Adrenal gland (tissue), 12 donors: ENCODE data around the gene AMBRA1. TPM values are rescaled to one million over a fixed set of nuclear protein-coding genes. Genes with fewer than 3 reads are reported as not detected.

Source experiments
- DNase-seq, 7 donors: peaks; one replicate each; pipeline ENCODE4 v3.0.0-alpha.2; 2019 to 2020
- H3K27ac ChIP-seq, 5 donors: fragments of 200-600 bp; sonication (generic) in 4 of 5; 1 replicate in 3 of 5; 2 replicates in 2 of 5; pipeline versions ENCODE4 v1.5.1 to v1.8.0; 2016 to 2020; ENCODE audit warnings: mild to moderate bottlenecking in 1 of 5
- H3K27me3 ChIP-seq: fragments of 200-600 bp; 2 replicates; pipeline ENCODE4 v1.8.0; 2021
- H3K36me3 ChIP-seq, 2 donors: fragments of 200-600 bp; replicated peaks in 1 of 2; 1 replicate in 1 of 2; 2 replicates in 1 of 2; pipeline versions ENCODE4 v1.5.1 to v1.8.0; 2018 to 2022
- H3K4me1 ChIP-seq, 2 donors: fragments of 200-600 bp; replicated peaks in 1 of 2; 1 replicate in 1 of 2; 2 replicates in 1 of 2; pipeline versions ENCODE4 v1.5.1 to v1.8.0; 2018 to 2021
- H3K4me3 ChIP-seq, 4 donors: fragments of 200-600 bp; sonication (generic) in 3 of 4; one replicate each; pipeline ENCODE4 v1.5.1; 2016 to 2018
- H3K9me3 ChIP-seq, 3 donors: fragments of 200-600 bp; sonication (generic) in 1 of 3; replicated peaks in 1 of 3; 1 replicate in 2 of 3; 2 replicates in 1 of 3; pipeline versions ENCODE4 v1.5.1 to v1.8.0; 2016 to 2021
- CTCF ChIP-seq, 6 experiments: fragments of 450-650 bp in 4 of 6; fragments of 200-600 bp in 2 of 6; sonication (generic) in 1 of 6; IDR thresholded peaks; 1 replicate in 5 of 6; 2 replicates in 1 of 6; pipeline versions ENCODE4 v1.5.1 to v1.8.0; 2016 to 2021; ENCODE audit warnings: antibody characterized with exemption in 6 of 6, mild to moderate bottlenecking in 2 of 6, moderate library complexity in 1 of 6
- POLR2A ChIP-seq, 2 donors: fragments of 450-650 bp; IDR thresholded peaks; one replicate each; pipeline ENCODE4 v1.6.1; 2017; ENCODE audit warnings: antibody characterized with exemption in 2 of 2, mild to moderate bottlenecking in 2 of 2, moderate library complexity in 1 of 2
- WGBS, 4 donors: extraction: QIAGEN DNeasy Blood & Tissue Kit in 2 of 4; methylation state at CpG; one replicate each; pipeline versions ENCODE4 v1.1.5 to v1.1.7; 2013 to 2017; 5-methylcytosine and 5-hydroxymethylcytosine counted together
- intact Hi-C, 2 donors: fragments of 100-400 bp; cut with DNase I; formaldehyde crosslinking; loops; one replicate each; pipeline versions ENCODE4 v1.14.1 to v1.15.0; 2022 to 2023
- polyA plus RNA-seq, 3 donors: library from polyadenylated mRNA; stranded (reverse); fragments of 200-250 nt in 2 of 3; fragments of 350-450 nt in 1 of 3; fragmentation: Illumina TruSeq in 1 of 3; extraction: RNeasy Lipid Tissue Mini Kit (QIAGEN cat#74804) in 1 of 3; gene quantifications; one replicate each; pipeline ENCODE4 v1.2.3, GENCODE V29; 2013 to 2014
- total RNA-seq, 9 donors: library from RNA; depleted of rRNA in 4 of 9; stranded (reverse); fragments of >200 nt in 4 of 9; fragments of 120-200 nt in 1 of 9; fragmentation: NEBNext Ultra II Directional in 1 of 9; extraction: Animal tissue kit (Norgen Biotek cat#: 25700) in 1 of 9; gene quantifications; one replicate each; pipeline versions ENCODE4 v1.1.0 to v1.2.4, GENCODE V29; 2013 to 2023
- donor health status: healthy with polysubstance abuse.
- donor health status: Bipolar disorder and iron deficiency.
- donor health status: DM: yes; HTN: yes; CAD: no.
- donor health status: DM: no; HTN: no; CAD: no.
- donor health status: DM: no; HTN: no; CAD: no.
- donor health status: DM: yes; HTN: yes; CAD: no.

The AMBRA1 gene
- total and polyA plus RNA-seq, 12 donors = 16.2 to 73.3 (median 49.7) TPM

GRCh38 chr11:46385169-46386004 is 208.4 kb downstream of the AMBRA1 start:
- Histone ChIP-seq H3K4me3 (no peak overlapping the region), H3K27me3 (peaks cover 9% of the 10 kb centered on the region), H3K36me3 (no peaks in the 10 kb centered on the region), H3K27ac (no peak overlapping the region), H3K9me3 (no peaks in the 10 kb centered on the region), H3K4me1 (peaks cover 15 to 29% of the 10 kb centered on the region in 2 donors)
- TF ChIP-seq POLR2A (IDR thresholded peaks at IDR 0.05) = no peak
- no peak for TF ChIP-seq CTCF (IDR thresholded peaks at IDR 0.05)
- intact Hi-C loops = loop anchor here (5.0 to 10.0 kb wide), 2 partner anchors 152 to 219 kb away; no protein-coding TSS in a partner anchor
- 96 to 97% (median 96%) methylated on average over 34 to 47 of the region's 47 CpGs for WGBS, 4 donors
- DNase-seq = peak in 2 of 7 donors; percentile 13 to 20

- DNase-seq = peak in 2 of 7 donors; percentile 14 to 15
- Histone ChIP-seq H3K4me1 (peaks cover 9 to 17% of the 10 kb centered on the region in 2 donors), H3K9me3 (no peaks in the 10 kb centered on the region), H3K4me3 (no peak overlapping the region), H3K36me3 (no peaks in the 10 kb centered on the region), H3K27me3 (no peaks in the 10 kb centered on the region), H3K27ac (no peak overlapping the region)
- TF ChIP-seq CTCF (IDR thresholded peaks at IDR 0.05) (no peak), POLR2A (IDR thresholded peaks at IDR 0.05) (no peak)
- intact Hi-C loops = loop anchor here in 1 of 2 donors (10.0 kb wide), 1 partner anchor 221 kb away; no protein-coding TSS in a partner anchor
- 89 to 94% (median 91%) methylated on average over 8 to 12 of the region's 12 CpGs for WGBS, 4 donors
Measured at GRCh38 chr11:46383974-46384701, 209.7 kb downstream of the AMBRA1 start.

- Histone ChIP-seq H3K27ac (no peak overlapping the region), H3K4me3 (no peak overlapping the region), H3K27me3 (no peaks in the 10 kb centered on the region), H3K9me3 (no peaks in the 10 kb centered on the region), H3K4me1 (peaks cover 9 to 15% of the 10 kb centered on the region in 2 donors), H3K36me3 (no peaks in the 10 kb centered on the region)
- TF ChIP-seq POLR2A (IDR thresholded peaks at IDR 0.05) (no peak), CTCF (IDR thresholded peaks at IDR 0.05) (no peak)
- intact Hi-C loops = loop anchor here in 1 of 2 donors (10.0 kb wide), 1 partner anchor 221 kb away; no protein-coding TSS in a partner anchor
- WGBS, 4 donors = 68 to 92% (median 83%) methylated on average over 5 to 7 of the region's 7 CpGs
- DNase-seq = peak in 1 of 7 donors; percentile 13
Measured at GRCh38 chr11:46383404-46383758, 210.4 kb downstream of the AMBRA1 start.
